OCI-LY7 (cell line): Measurements from ENCODE around the gene PEDS1. TPM values are rescaled to one million over a fixed set of nuclear protein-coding genes. Genes with fewer than 3 reads are reported as not detected.

Experiments used
- BruUV-seq: library from RNA; stranded (reverse); fragments of 400-500 nt; replicated peaks from 2 replicates; lab custom pipeline; 2021; lab: Mats Ljungman, UMichigan
- CTCF ChIA-PET: fragments of 300-600 bp; sonication (Branson Sonifier 250); formaldehyde crosslinking; loops from one replicate; lab custom pipeline; 2022; ENCODE audit warnings: antibody characterized with exemption; ENCODE audit not compliant: unreplicated experiment; lab: Charles Lee
- POLR2A ChIA-PET: fragments of 300-600 bp; sonication (Branson Sonifier 250); formaldehyde crosslinking; loops from one replicate; lab custom pipeline; 2022; ENCODE audit warnings: antibody characterized with exemption; lab: Charles Lee
- DNase-seq: peaks from one replicate; pipeline ENCODE4 v3.0.0-alpha.2; 2015; ENCODE audit warnings: low spot score
- H2AFZ ChIP-seq: fragments of 200-600 bp; sonication (generic), shearing (Covaris generic); 2 replicates; pipeline ENCODE4 v1.6.1; 2014; ENCODE audit warnings: mild to moderate bottlenecking, antibody characterized with exemption, low read length, moderate library complexity
- H3K27ac ChIP-seq: fragments of 200-600 bp; sonication (generic); 2 replicates; pipeline ENCODE4 v1.5.1; 2014; ENCODE audit warnings: mixed run types, low read depth, mild to moderate bottlenecking, moderate library complexity, low read length, inconsistent platforms; ENCODE audit not compliant: poor library complexity, severe bottlenecking
- H3K36me3 ChIP-seq: fragments of 200-600 bp; sonication (generic); 2 replicates; pipeline ENCODE4 v1.6.1; 2014; ENCODE audit warnings: mild to moderate bottlenecking, antibody characterized with exemption, low read length, moderate library complexity, mixed read lengths; ENCODE audit not compliant: insufficient read depth
- H3K4me1 ChIP-seq: fragments of 200-600 bp; sonication (generic); 2 replicates; pipeline ENCODE4 v1.5.1; 2014; ENCODE audit warnings: mild to moderate bottlenecking, low read length; ENCODE audit not compliant: insufficient read depth, poor library complexity, severe bottlenecking
- H3K4me2 ChIP-seq: fragments of 200-600 bp; sonication (generic); 2 replicates; pipeline ENCODE4 v1.6.1; 2014; ENCODE audit warnings: mild to moderate bottlenecking, low read length
- H3K4me3 ChIP-seq: fragments of 200-600 bp; sonication (generic); 2 replicates; pipeline ENCODE4 v1.5.1; 2014; ENCODE audit warnings: mild to moderate bottlenecking, low read depth, low read length; ENCODE audit not compliant: poor library complexity, severe bottlenecking
- H3K79me2 ChIP-seq: fragments of 200-600 bp; sonication (generic); 2 replicates; pipeline ENCODE4 v1.6.1; 2016; ENCODE audit warnings: low read depth, mild to moderate bottlenecking, low read length, moderate library complexity, mixed read lengths; ENCODE audit not compliant: insufficient read depth
- H3K9me2 ChIP-seq: fragments of 200-600 bp; sonication (generic); 2 replicates; pipeline ENCODE4 v1.6.1; 2016; ENCODE audit warnings: mild to moderate bottlenecking, low read length, mixed read lengths; ENCODE audit not compliant: insufficient read depth
- H3K9me3 ChIP-seq: fragments of 200-600 bp; sonication (generic); 2 replicates; pipeline ENCODE4 v1.6.1; 2014; ENCODE audit warnings: mild to moderate bottlenecking, mixed run types, low read length, mixed read lengths
- H4K20me1 ChIP-seq: fragments of 200-600 bp; sonication (generic); 2 replicates; pipeline ENCODE4 v1.6.1; 2014; ENCODE audit warnings: mild to moderate bottlenecking, antibody characterized with exemption, low read length, moderate library complexity, mixed read lengths; ENCODE audit not compliant: insufficient read depth
- EZH2phosphoT487 ChIP-seq: fragments of 200-600 bp; sonication (generic); IDR thresholded peaks from 2 replicates; pipeline ENCODE4 v1.6.1; 2018; ENCODE audit warnings: low read depth, borderline replicate concordance, mild to moderate bottlenecking, mixed run types, antibody characterized with exemption, low read length, moderate library complexity, mixed read lengths
- intact Hi-C: fragments of 100-400 bp; cut with micrococcal nuclease; formaldehyde crosslinking; loops from one replicate; pipeline ENCODE4 v1.10.0; 2022; ENCODE audit not compliant: unreplicated experiment
- total RNA-seq, 2 experiments: library from RNA; depleted of rRNA in 1 of 2; stranded (reverse); fragments of >200 nt in 1 of 2; shearing (Covaris generic) in 1 of 2; gene quantifications; 2 replicates each; pipeline ENCODE4 v1.2.3, GENCODE V29; 2014 to 2022
- TF ChIP-seq, protein P1 (sequence below): fragments of 200-600 bp; sonication (generic); conservative IDR thresholded peaks from 2 replicates; pipeline ENCODE4 v1.5.1; 2014; ENCODE audit warnings: mild to moderate bottlenecking, antibody characterized with exemption, low read length, moderate library complexity, mixed read lengths

PEDS1 gene
- total RNA-seq, 2 experiments from 2014 or later: 22.0 to 25.9 TPM

GRCh38 chr20:50188287-50188688, 34.8 kb upstream of the PEDS1 start:
- Histone ChIP-seq H3K4me1 (peaks cover 11% of the 10 kb centered on the region), H3K79me2 (peaks cover 12% of the 10 kb centered on the region), H3K4me2 (no peak overlapping the region), H2AFZ (no peak overlapping the region), H3K27ac (no peak overlapping the region), H3K4me3 (no peak overlapping the region), H4K20me1 (no peaks in the 10 kb centered on the region), H3K36me3 (no peaks in the 10 kb centered on the region), H3K9me3 (no peaks in the 10 kb centered on the region), H3K9me2 (no peaks in the 10 kb centered on the region)
- intact Hi-C loops: loop anchor here (5.0 kb wide), 1 partner anchor 449 kb away; no protein-coding TSS in a partner anchor
- TF ChIP-seq, protein P1, sequence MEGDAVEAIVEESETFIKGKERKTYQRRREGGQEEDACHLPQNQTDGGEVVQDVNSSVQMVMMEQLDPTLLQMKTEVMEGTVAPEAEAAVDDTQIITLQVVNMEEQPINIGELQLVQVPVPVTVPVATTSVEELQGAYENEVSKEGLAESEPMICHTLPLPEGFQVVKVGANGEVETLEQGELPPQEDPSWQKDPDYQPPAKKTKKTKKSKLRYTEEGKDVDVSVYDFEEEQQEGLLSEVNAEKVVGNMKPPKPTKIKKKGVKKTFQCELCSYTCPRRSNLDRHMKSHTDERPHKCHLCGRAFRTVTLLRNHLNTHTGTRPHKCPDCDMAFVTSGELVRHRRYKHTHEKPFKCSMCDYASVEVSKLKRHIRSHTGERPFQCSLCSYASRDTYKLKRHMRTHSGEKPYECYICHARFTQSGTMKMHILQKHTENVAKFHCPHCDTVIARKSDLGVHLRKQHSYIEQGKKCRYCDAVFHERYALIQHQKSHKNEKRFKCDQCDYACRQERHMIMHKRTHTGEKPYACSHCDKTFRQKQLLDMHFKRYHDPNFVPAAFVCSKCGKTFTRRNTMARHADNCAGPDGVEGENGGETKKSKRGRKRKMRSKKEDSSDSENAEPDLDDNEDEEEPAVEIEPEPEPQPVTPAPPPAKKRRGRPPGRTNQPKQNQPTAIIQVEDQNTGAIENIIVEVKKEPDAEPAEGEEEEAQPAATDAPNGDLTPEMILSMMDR: no peak
- no peak for TF ChIP-seq EZH2phosphoT487
- DNase-seq: no peak
- ChIA-PET CTCF (no interaction called here), POLR2A (interaction anchor here (0.9 kb wide), 1 partner anchor 32 kb away, joined by 6 read pairs; no protein-coding TSS in a partner anchor)
- no TSS peak for BruUV-seq

DNA sequence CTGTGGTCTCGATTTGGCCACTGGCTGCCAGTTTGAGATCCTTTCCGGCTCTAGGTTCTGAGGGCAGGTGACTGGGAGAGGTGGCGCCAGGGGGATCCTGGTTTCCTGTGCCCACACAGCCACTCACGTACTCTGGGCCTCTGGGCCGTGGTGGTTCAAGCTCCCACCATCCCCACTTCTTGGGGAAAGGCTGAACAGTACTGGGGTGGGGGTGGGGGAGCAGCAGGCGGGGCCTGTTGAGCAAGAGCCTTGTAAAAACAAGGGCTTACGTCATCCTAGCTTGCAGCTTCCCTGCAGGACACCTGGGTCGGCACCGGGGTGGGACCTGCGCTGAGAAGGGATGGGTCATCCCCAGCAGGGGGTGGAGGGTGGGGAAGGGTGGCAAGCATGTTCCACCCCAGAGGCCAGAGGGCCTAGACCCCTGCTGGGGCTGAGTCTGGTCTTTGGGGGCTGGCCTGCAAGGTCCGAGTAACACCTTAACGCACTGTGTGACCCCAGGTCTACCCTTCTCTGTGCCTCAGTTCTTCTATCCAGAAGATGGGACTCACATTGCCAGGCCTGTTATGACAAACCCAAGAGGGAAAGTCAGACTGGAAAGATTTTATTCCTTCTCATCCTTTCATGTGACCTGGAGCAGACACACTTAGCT, 34.0 kb upstream of the PEDS1 start:
- H3K4me1 ChIP-seq: peaks cover 9% of the 10 kb centered on the region
- no peak overlapping the region for H3K4me2 ChIP-seq
- no peak overlapping the region for H2AFZ ChIP-seq
- no peaks in the 10 kb centered on the region for H3K36me3 ChIP-seq
- ChIA-PET POLR2A (interaction anchor here (0.6 to 1.0 kb wide), 4 partner anchors 31 to 436 kb away, joined by 3 to 7 read pairs (median 6); no protein-coding TSS in a partner anchor), CTCF (interaction anchor here (0.6 kb wide), 1 partner anchor 263 kb away, joined by 7 read pairs; no protein-coding TSS in a partner anchor)
- no peak overlapping the region for H3K4me3 ChIP-seq
- H4K20me1 ChIP-seq: no peaks in the 10 kb centered on the region
- H3K9me2 ChIP-seq: no peaks in the 10 kb centered on the region
- H3K27ac ChIP-seq: no peak overlapping the region
- no TSS peak for BruUV-seq
- H3K9me3 ChIP-seq: no peaks in the 10 kb centered on the region
- intact Hi-C loops: loop anchor here (2.0 to 5.0 kb wide), 2 partner anchors 395 to 450 kb away; no protein-coding TSS in a partner anchor
- no peak for DNase-seq
- H3K79me2 ChIP-seq: peaks cover 5% of the 10 kb centered on the region
- TF ChIP-seq EZH2phosphoT487: no peak
- TF ChIP-seq, protein P1: no peak

DNA sequence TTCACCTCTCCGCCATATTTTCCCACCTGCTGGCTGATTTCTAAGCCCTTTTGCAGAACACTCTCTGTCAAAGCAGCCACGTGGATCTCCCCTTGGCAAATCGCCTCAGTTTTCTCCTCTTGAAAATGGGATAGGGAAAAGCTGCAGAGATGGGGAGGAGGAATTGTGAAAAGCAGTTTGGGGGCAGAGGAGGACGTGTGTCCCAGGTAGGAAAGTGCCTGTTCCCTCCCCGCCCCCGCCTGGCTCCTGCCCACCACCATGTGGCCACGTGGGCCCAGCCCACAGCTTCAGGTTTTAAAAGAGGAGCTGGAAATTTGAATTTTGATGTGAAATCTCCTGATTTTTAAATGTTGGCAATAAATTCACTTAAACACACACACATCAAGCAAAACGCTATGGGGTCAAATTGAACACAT, 33.5 kb upstream of the PEDS1 start:
- POLR2A ChIA-PET: interaction anchor here (0.6 to 1.0 kb wide), 3 partner anchors 77 to 436 kb away, joined by 3 to 7 read pairs (median 5); no protein-coding TSS in a partner anchor
- TF ChIP-seq EZH2phosphoT487: no peak
- TF ChIP-seq, protein P1: no peak
- Histone ChIP-seq H4K20me1 (no peaks in the 10 kb centered on the region), H3K79me2 (no peaks in the 10 kb centered on the region), H3K9me2 (no peaks in the 10 kb centered on the region), H3K4me2 (no peak overlapping the region), H3K4me3 (no peak overlapping the region), H2AFZ (no peak overlapping the region), H3K4me1 (peaks cover 9% of the 10 kb centered on the region), H3K36me3 (no peaks in the 10 kb centered on the region), H3K9me3 (no peaks in the 10 kb centered on the region), H3K27ac (no peak overlapping the region)
- intact Hi-C loops: loop anchor here (1.0 to 5.0 kb wide), 4 partner anchors 273 to 450 kb away; no protein-coding TSS in a partner anchor
- no TSS peak for BruUV-seq
- CTCF ChIA-PET: interaction anchor here (0.6 kb wide), 1 partner anchor 263 kb away, joined by 7 read pairs; no protein-coding TSS in a partner anchor
- no peak for DNase-seq
